HCT116 (cell line): ENCODE data around the gene STX1B. TPM values are rescaled to one million over a fixed set of nuclear protein-coding genes. Genes with fewer than 3 reads are reported as not detected.

ENCODE experiments used
- ATAC-seq: fragments of 200-7000 bp; cut with Tn5 transposase; 2 replicates; pipeline ENCODE4 v1.9.1; 2020; ENCODE audit warnings: mild to moderate bottlenecking, moderate library complexity
- BruUV-seq: library from RNA; stranded (reverse); fragments of 400-500 nt; replicated peaks from 2 replicates; lab custom pipeline; 2021; lab: Mats Ljungman, UMichigan
- CTCF ChIA-PET: fragments of 300-600 bp; sonication (Branson Sonifier 250); formaldehyde crosslinking; loops from one replicate; lab custom pipeline; 2021; ENCODE audit warnings: antibody characterized with exemption; lab: Charles Lee
- POLR2A ChIA-PET: fragments of 300-600, 350-600 bp; sonication (Branson Sonifier 250); formaldehyde crosslinking; loops from one replicate; lab custom pipeline; 2021; ENCODE audit warnings: antibody characterized with exemption; lab: Charles Lee
- RAD21 ChIA-PET, 2 experiments: fragments of 300-600 bp; sonication (Branson Sonifier 250); formaldehyde crosslinking; loops; one replicate each; lab custom pipeline; 2023; ENCODE audit warnings: low total read pairs in 2 of 2; ENCODE audit not compliant: uncharacterized antibody in 2 of 2, unreplicated experiment in 2 of 2, low non-redundant PET in 1 of 2; lab: Charles Lee
- DNase-seq: peaks from one replicate; pipeline ENCODE4 v3.0.0-alpha.2; 2010; ENCODE audit warnings: low read depth, low spot score
- H2AFZ ChIP-seq: fragments of 200-600 bp; shearing (Covaris generic), sonication (generic); 2 replicates; pipeline ENCODE4 v1.6.1; 2017; ENCODE audit warnings: low read depth, mixed run types, mixed read lengths, antibody characterized with exemption, low read length; ENCODE audit not compliant: poor library complexity, severe bottlenecking
- H3K27ac ChIP-seq: 2 replicates; pipeline ENCODE4 v1.5.1; 2012; ENCODE audit warnings: low read depth, low read length
- H3K27me3 ChIP-seq: fragments of 200-600 bp; sonication (generic); 2 replicates; pipeline ENCODE4 v1.6.1; 2016; ENCODE audit warnings: mixed run types, low read length, mixed read lengths; ENCODE audit not compliant: insufficient read depth
- H3K36me3 ChIP-seq, 2 experiments: fragments of 200-500 bp in 1 of 2; fragments of 200-600 bp in 1 of 2; sonication (Bioruptor generic) in 1 of 2; sonication (generic) in 1 of 2; 2 replicates each; pipeline versions ENCODE4 v1.5.1 to v1.6.1; 2014 to 2016; ENCODE audit warnings: low read length in 2 of 2, inconsistent platforms in 1 of 2, mixed read lengths in 1 of 2, mixed run types in 1 of 2; ENCODE audit not compliant: insufficient read depth in 2 of 2, control insufficient read depth in 1 of 2
- H3K4me1 ChIP-seq, 2 experiments: fragments of 200-600 bp in 1 of 2; sonication (generic) in 1 of 2; 2 replicates each; pipeline versions ENCODE4 v1.5.1 to v1.6.1; 2012 to 2017; ENCODE audit warnings: low read length in 2 of 2, inconsistent platforms in 1 of 2, mild to moderate bottlenecking in 1 of 2, mixed read lengths in 1 of 2, mixed run types in 1 of 2, moderate library complexity in 1 of 2; ENCODE audit not compliant: insufficient read depth in 2 of 2, control insufficient read depth in 1 of 2
- H3K4me2 ChIP-seq: fragments of 200-600 bp; sonication (generic); 2 replicates; pipeline ENCODE4 v1.6.1; 2017; ENCODE audit warnings: mixed run types, low read length, mixed read lengths
- H3K4me3 ChIP-seq, 2 experiments: fragments of 200-600 bp in 1 of 2; sonication (generic) in 1 of 2; replicated peaks in 1 of 2; 2 replicates each; pipeline ENCODE4 v1.5.1; 2011 to 2016; ENCODE audit warnings: low read length in 2 of 2, control low read depth in 1 of 2, low read depth in 1 of 2, mild to moderate bottlenecking in 1 of 2, mixed read lengths in 1 of 2, mixed run types in 1 of 2
- H3K79me2 ChIP-seq: fragments of 200-600 bp; sonication (generic); 2 replicates; pipeline ENCODE4 v1.6.1; 2017; ENCODE audit warnings: mild to moderate bottlenecking, mixed run types, low read length, moderate library complexity, mixed read lengths; ENCODE audit not compliant: insufficient read depth
- H3K9ac ChIP-seq: fragments of 200-600 bp; sonication (generic); 2 replicates; pipeline ENCODE4 v1.6.1; 2016; ENCODE audit warnings: low read length, mixed read lengths
- H3K9me2 ChIP-seq: fragments of 200-600 bp; sonication (generic), shearing (Covaris generic); 2 replicates; pipeline ENCODE4 v1.6.1; 2017; ENCODE audit warnings: mixed run types, mild to moderate bottlenecking, moderate library complexity; ENCODE audit not compliant: insufficient read depth
- H3K9me3 ChIP-seq, 2 experiments: fragments of 200-500 bp in 1 of 2; fragments of 200-600 bp in 1 of 2; sonication (Bioruptor generic) in 1 of 2; sonication (generic) in 1 of 2; 2 replicates each; pipeline ENCODE4 v1.6.1; 2014 to 2017; ENCODE audit warnings: low read length in 2 of 2, mixed read lengths in 2 of 2, inconsistent platforms in 1 of 2, low read depth in 1 of 2, mild to moderate bottlenecking in 1 of 2, mixed run types in 1 of 2, moderate library complexity in 1 of 2; ENCODE audit not compliant: control insufficient read depth in 1 of 2, insufficient read depth in 1 of 2
- H4K20me1 ChIP-seq: fragments of 200-600 bp; sonication (generic), shearing (Covaris generic); 2 replicates; pipeline ENCODE4 v1.6.1; 2017; ENCODE audit warnings: mixed run types, mild to moderate bottlenecking, moderate library complexity; ENCODE audit not compliant: insufficient read depth
- ATF3 ChIP-seq: IDR thresholded peaks from 2 replicates; pipeline ENCODE4 v1.6.1; 2012
- CTCF ChIP-seq, 3 experiments: fragments of 200-600 bp in 1 of 3; sonication (generic) in 1 of 3; IDR thresholded peaks in 2 of 3; conservative IDR thresholded peaks in 1 of 3; 2 replicates each; pipeline ENCODE4 v1.5.1; 2012 to 2017; ENCODE audit warnings: low read depth in 2 of 3, low read length in 2 of 3, antibody characterized with exemption in 1 of 3, borderline replicate concordance in 1 of 3, control low read depth in 1 of 3, mild to moderate bottlenecking in 1 of 3, mixed read lengths in 1 of 3, mixed run types in 1 of 3, moderate library complexity in 1 of 3; ENCODE audit not compliant: insufficient read depth in 1 of 3
- EGR1 ChIP-seq: IDR thresholded peaks from 2 replicates; pipeline ENCODE4 v1.6.1; 2012; ENCODE audit warnings: low read depth
- EZH2 ChIP-seq: fragments of 200-600 bp; sonication (generic); IDR thresholded peaks from 2 replicates; pipeline ENCODE4 v1.6.1; 2017; ENCODE audit warnings: antibody characterized with exemption, mixed run types
- EZH2phosphoT487 ChIP-seq: fragments of 200-600 bp; IDR thresholded peaks from 2 replicates; pipeline ENCODE4 v1.6.1; 2018; ENCODE audit warnings: antibody characterized with exemption, borderline replicate concordance
- JUND ChIP-seq: IDR thresholded peaks from 2 replicates; pipeline ENCODE4 v1.6.1; 2012
- MAX ChIP-seq: IDR thresholded peaks from 2 replicates; pipeline ENCODE4 v1.6.1; 2012
- POLR2A ChIP-seq: IDR thresholded peaks from 2 replicates; pipeline ENCODE4 v1.7.0; 2011; ENCODE audit warnings: borderline replicate concordance; ENCODE audit not compliant: insufficient read depth, insufficient read length; ENCODE audit errors: extremely low read depth
- POLR2AphosphoS5 ChIP-seq: IDR thresholded peaks from 2 replicates; pipeline ENCODE4 v1.6.1; 2011; ENCODE audit warnings: mild to moderate bottlenecking, low read depth, low read length, moderate library complexity
- RAD21 ChIP-seq: IDR thresholded peaks from 2 replicates; pipeline ENCODE4 v1.6.1; 2012; ENCODE audit warnings: low read depth, mild to moderate bottlenecking
- SP1 ChIP-seq: IDR thresholded peaks from 2 replicates; pipeline ENCODE4 v1.6.1; 2012; ENCODE audit warnings: low read depth
- TCF7L2 ChIP-seq: IDR thresholded peaks from 2 replicates; pipeline ENCODE4 v1.7.0; 2011; ENCODE audit warnings: borderline replicate concordance, inconsistent platforms; ENCODE audit not compliant: insufficient read depth, insufficient read length; ENCODE audit errors: extremely low read depth
- YY1 ChIP-seq: IDR thresholded peaks from 2 replicates; pipeline ENCODE4 v1.6.1; 2011; ENCODE audit warnings: low read length, low read depth, moderate library complexity, mild to moderate bottlenecking; ENCODE audit not compliant: insufficient replicate concordance; ENCODE audit errors: extremely low read depth
- intact Hi-C: fragments of 100-400 bp; cut with micrococcal nuclease; formaldehyde crosslinking; loops from 2 replicates; pipeline ENCODE4 v1.10.0; 2022
- total RNA-seq: library from RNA; stranded (reverse); gene quantifications from one replicate; pipeline ENCODE4 v1.2.1, GENCODE V29; 2021; ENCODE audit not compliant: unreplicated experiment

The STX1B gene
- total RNA-seq, 1 experiment from 2014 or later: 1.6 TPM

- no peak for TF ChIP-seq CTCF (IDR thresholded peaks at IDR 0.05 in 2 of 3, conservative IDR thresholded peaks at IDR 0.05 in 1 of 3; ENCODE audit: borderline replicate concordance in 1 of 3, insufficient read depth in 1 of 3, low read depth in 2 of 3, low read length in 2 of 3)
- TF ChIP-seq YY1: no peak
- TF ChIP-seq RAD21: no peak
- TF ChIP-seq EZH2phosphoT487: no peak
- no peak for TF ChIP-seq JUND
- TF ChIP-seq TCF7L2: no peak
- TF ChIP-seq ATF3: no peak
- no peak for TF ChIP-seq SP1
- TF ChIP-seq POLR2A: no peak
- no peak for TF ChIP-seq EZH2
- no peak for TF ChIP-seq EGR1
- TF ChIP-seq POLR2AphosphoS5: no peak
- TF ChIP-seq MAX: no peak
- TF ChIP-seq, all 23 proteins: peak for 0
- peaks cover 3% of the 10 kb centered on the region; the same call in 1 of the 2 replicates for H3K79me2 ChIP-seq
- no peak overlapping the region for H3K9ac ChIP-seq
- peaks cover 14 to 20% of the 10 kb centered on the region in 2 experiments for H3K36me3 ChIP-seq
- no peaks in the 10 kb centered on the region for H3K9me2 ChIP-seq
- H3K9me3 ChIP-seq: no peaks in the 10 kb centered on the region
- intact Hi-C loops: no loop called here
- no peak overlapping the region for H3K4me3 ChIP-seq
- H3K27me3 ChIP-seq: no peaks in the 10 kb centered on the region
- H4K20me1 ChIP-seq: no peaks in the 10 kb centered on the region
- DNase-seq: no peak
- POLR2A ChIA-PET: no interaction called here
- H3K4me2 ChIP-seq: no peak overlapping the region
- RAD21 ChIA-PET: no interaction called here
- H2AFZ ChIP-seq: no peak overlapping the region
- CTCF ChIA-PET: interaction anchor here (1.0 kb wide), 1 partner anchor 9 kb away, joined by 3 read pairs; no protein-coding TSS in a partner anchor
- no peak overlapping the region for H3K27ac ChIP-seq
- no peak for ATAC-seq
- peaks cover 5 to 29% of the 10 kb centered on the region in 2 experiments; a peak in 3 of 4 replicates for H3K4me1 ChIP-seq
- BruUV-seq: no TSS peak
These were observed 66.1 kb downstream of the STX1B start for GRCh38 chr16:30944352-30944751.
